Measurements from ENCODE around the gene INTS13.
A peak's percentile ranks its signal among the peaks of the same experiment; 100 is the strongest.

The INTS13 gene

GRCh38 chr12:26929590-26929989 is 8.2 kb downstream of the INTS13 start:
- peaks cover 62% of the 10 kb centered on the region for H3K36me3 Mint-ChIP-seq (ENCODE audit: low read depth)
- H3K27me3 Mint-ChIP-seq (ENCODE audit: low read depth), result no peaks in the 10 kb centered on the region
- peaks cover 2% of the 10 kb centered on the region for H3K4me1 Mint-ChIP-seq
- H3K9me3 Mint-ChIP-seq, result no peaks in the 10 kb centered on the region
- H3K27ac Mint-ChIP-seq, result no peak overlapping the region
- TF ChIP-seq, protein P1, sequence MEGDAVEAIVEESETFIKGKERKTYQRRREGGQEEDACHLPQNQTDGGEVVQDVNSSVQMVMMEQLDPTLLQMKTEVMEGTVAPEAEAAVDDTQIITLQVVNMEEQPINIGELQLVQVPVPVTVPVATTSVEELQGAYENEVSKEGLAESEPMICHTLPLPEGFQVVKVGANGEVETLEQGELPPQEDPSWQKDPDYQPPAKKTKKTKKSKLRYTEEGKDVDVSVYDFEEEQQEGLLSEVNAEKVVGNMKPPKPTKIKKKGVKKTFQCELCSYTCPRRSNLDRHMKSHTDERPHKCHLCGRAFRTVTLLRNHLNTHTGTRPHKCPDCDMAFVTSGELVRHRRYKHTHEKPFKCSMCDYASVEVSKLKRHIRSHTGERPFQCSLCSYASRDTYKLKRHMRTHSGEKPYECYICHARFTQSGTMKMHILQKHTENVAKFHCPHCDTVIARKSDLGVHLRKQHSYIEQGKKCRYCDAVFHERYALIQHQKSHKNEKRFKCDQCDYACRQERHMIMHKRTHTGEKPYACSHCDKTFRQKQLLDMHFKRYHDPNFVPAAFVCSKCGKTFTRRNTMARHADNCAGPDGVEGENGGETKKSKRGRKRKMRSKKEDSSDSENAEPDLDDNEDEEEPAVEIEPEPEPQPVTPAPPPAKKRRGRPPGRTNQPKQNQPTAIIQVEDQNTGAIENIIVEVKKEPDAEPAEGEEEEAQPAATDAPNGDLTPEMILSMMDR (IDR thresholded peaks at IDR 0.05; ENCODE audit: unreplicated experiment in 3 of 3), result no peak
- no peak overlapping the region for H3K4me3 Mint-ChIP-seq

DNA sequence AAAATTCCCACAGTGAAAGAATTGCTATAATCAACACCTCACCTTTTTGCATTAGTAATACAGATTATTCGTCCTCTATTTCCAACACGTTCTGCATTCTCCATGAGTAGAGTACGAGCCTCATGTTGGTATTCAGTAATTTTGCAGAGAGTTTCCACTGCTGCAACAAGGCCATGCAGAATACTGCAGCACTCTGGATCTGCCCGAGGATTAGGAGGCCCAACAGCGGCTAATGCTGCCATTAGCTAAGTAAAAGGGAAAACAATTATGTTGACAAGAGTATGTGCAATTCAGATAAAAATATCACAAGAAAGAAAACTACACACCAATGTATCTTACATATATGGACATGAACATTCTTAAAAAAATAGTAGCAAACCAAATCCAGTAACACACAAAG is 9.1 kb downstream of the INTS13 start:
- Mint-ChIP-seq H3K36me3 (ENCODE audit: low read depth) (peaks cover 69% of the 10 kb centered on the region), H3K9me3 (no peaks in the 10 kb centered on the region), H3K27me3 (ENCODE audit: low read depth) (no peaks in the 10 kb centered on the region), H3K27ac (no peak overlapping the region), H3K4me1 (no peaks in the 10 kb centered on the region), H3K4me3 (no peak overlapping the region)
- TF ChIP-seq, protein P1 (IDR thresholded peaks at IDR 0.05; ENCODE audit: unreplicated experiment in 3 of 3), result no peak

DNA sequence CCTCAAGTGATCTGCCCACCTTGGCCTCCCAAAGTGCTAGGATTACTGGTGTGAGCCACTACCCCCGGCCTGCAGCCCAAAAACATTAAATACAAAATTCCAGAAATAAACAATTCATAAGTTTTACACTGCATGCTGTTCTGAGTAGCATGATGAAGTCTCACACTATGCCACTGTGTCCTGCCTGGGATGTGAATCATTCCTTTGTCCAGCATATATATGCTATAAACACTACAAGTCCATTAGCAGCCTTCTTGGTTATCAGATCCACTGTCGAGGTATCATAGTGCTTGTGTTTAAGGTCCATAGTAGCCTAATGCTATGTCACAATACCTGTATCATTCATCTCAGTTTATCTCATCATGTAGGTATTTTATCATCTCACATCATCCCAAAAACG is 15.9 kb downstream of the INTS13 start:
- Mint-ChIP-seq H3K36me3 (ENCODE audit: low read depth) (peaks cover 66% of the 10 kb centered on the region), H3K27me3 (ENCODE audit: low read depth) (no peaks in the 10 kb centered on the region), H3K9me3 (no peaks in the 10 kb centered on the region), H3K4me1 (no peaks in the 10 kb centered on the region), H3K4me3 (no peak overlapping the region), H3K27ac (no peak overlapping the region)
- TF ChIP-seq, protein P1 (IDR thresholded peaks at IDR 0.05; ENCODE audit: unreplicated experiment in 3 of 3), result no peak

GRCh38 chr12:26919216-26919555 is 18.6 kb downstream of the INTS13 start:
- Mint-ChIP-seq H3K4me1 (no peaks in the 10 kb centered on the region), H3K9me3 (no peaks in the 10 kb centered on the region), H3K4me3 (no peak overlapping the region), H3K27ac (no peak overlapping the region), H3K27me3 (ENCODE audit: low read depth) (no peaks in the 10 kb centered on the region), H3K36me3 (ENCODE audit: low read depth) (peaks cover 64% of the 10 kb centered on the region)
- TF ChIP-seq, protein P1 (IDR thresholded peaks at IDR 0.05; ENCODE audit: unreplicated experiment in 3 of 3), result no peak

DNA sequence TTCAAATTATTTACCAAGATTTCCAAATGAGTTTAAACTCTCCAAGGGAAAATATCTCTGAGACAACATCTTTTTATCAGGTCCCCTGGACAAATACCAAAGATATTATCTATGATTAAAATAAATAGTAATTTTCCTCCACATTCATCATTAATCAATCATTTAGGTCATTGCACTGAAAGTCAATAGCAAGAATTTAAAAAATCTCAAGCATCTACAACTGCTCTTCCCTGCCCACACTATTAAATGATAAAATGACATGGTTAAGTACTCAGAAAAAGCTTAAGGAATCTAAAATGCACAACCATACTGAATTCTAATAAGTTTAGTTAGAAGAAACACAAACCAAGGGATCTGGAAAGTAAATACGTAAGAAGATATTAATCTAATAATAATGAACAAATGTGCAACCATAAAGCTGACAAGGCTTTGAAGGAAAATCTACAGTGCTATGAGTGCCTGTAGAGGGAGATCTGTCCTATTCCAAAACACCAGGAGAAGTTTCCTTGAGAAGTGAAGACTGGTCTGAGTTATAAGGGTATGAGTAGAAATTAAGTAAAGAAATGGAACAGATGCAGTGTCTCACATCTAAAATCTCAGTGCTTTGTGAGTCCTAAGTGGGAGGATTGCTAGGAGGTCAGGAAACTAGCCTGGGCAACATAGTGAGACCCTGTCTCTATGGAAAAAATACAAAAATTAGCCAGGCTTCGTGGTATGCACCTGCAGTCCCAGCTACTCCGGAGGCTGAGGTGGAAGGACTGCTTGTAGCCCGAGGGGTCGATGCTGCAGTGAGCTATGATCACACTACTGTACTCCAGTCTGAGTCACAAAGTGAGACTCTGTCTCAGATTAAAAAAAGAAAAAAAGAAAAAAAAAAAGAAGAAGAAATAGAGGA is 19.2 kb downstream of the INTS13 start:
- TF ChIP-seq, protein P1 (IDR thresholded peaks at IDR 0.05; ENCODE audit: unreplicated experiment in 3 of 3), result peak in 2 of 3 experiments; percentile 29 to 39
- Mint-ChIP-seq H3K4me3 (no peak overlapping the region), H3K27ac (peak overlapping the region in 1 of 3 experiments; percentile 13), H3K9me3 (no peaks in the 10 kb centered on the region), H3K27me3 (ENCODE audit: low read depth) (no peaks in the 10 kb centered on the region), H3K36me3 (ENCODE audit: low read depth) (peaks cover 58% of the 10 kb centered on the region), H3K4me1 (no peaks in the 10 kb centered on the region)

- Mint-ChIP-seq H3K4me3 (no peak overlapping the region), H3K4me1 (no peaks in the 10 kb centered on the region), H3K27ac (no peak overlapping the region), H3K9me3 (peaks cover 15% of the 10 kb centered on the region), H3K27me3 (ENCODE audit: low read depth) (no peaks in the 10 kb centered on the region), H3K36me3 (ENCODE audit: low read depth) (peaks cover 67% of the 10 kb centered on the region)
- TF ChIP-seq, protein P1 (IDR thresholded peaks at IDR 0.05; ENCODE audit: unreplicated experiment in 3 of 3), result no peak
Observed at GRCh38 chr12:26906704-26907103, 31.1 kb downstream of the INTS13 start.
